ENCODE measurements around the gene PPCS.
"Not testable (repeated sequence)": the region's sequence is repeated elsewhere in the genome, so short reads cannot be mapped to it uniquely, and the experiment has no call there.

PPCS gene

GRCh38 chr1:42490237-42490636 is 33.9 kb downstream of the PPCS start:
- Histone ChIP-seq H3K27me3 (no peaks in the 10 kb centered on the region), H4K20me1 (no peaks in the 10 kb centered on the region), H3K9ac (no peak overlapping the region), H3K4me2 (no peak overlapping the region), H3K4me3 (no peak overlapping the region), H3K4me1 (no peaks in the 10 kb centered on the region), H3K27ac (no peak overlapping the region), H3K36me3 (peaks cover 0 to 6% (median 0%) of the 10 kb centered on the region in 11 experiments; a peak in 5 of 22 replicates), H3K9me3 (replicated peaks in 1 of 11) (peaks cover 9 to 10% (median 10%) of the 10 kb centered on the region in 11 experiments)
- TF ChIP-seq Cebpa-rat (IDR thresholded peaks at IDR 0.05) = no peak

GRCh38 chr1:42502031-42502430 is 45.7 kb downstream of the PPCS start:
- not testable (repeated sequence) for H3K27ac ChIP-seq, H3K4me1 ChIP-seq, H4K20me1 ChIP-seq, H3K4me2 ChIP-seq, H3K27me3 ChIP-seq, H3K9ac ChIP-seq, H3K4me3 ChIP-seq
- Histone ChIP-seq H3K9me3 (replicated peaks in 1 of 11) (peaks cover 40 to 53% (median 47%) of the 10 kb centered on the region in 11 experiments), H3K36me3 (peaks cover 23 to 48% (median 33%) of the 10 kb centered on the region in 11 experiments)

GRCh38 chr1:42504535-42505128 is 48.3 kb downstream of the PPCS start:
- H3K9ac ChIP-seq = no peak overlapping the region
- H3K9me3 ChIP-seq (replicated peaks in 1 of 11) = peaks cover 49 to 62% (median 53%) of the 10 kb centered on the region in 11 experiments
- H3K4me3 ChIP-seq = no peak overlapping the region
- peaks cover 19 to 51% (median 31%) of the 10 kb centered on the region in 11 experiments for H3K36me3 ChIP-seq
- no peak for TF ChIP-seq Cebpa-rat (IDR thresholded peaks at IDR 0.05)
- no peaks in the 10 kb centered on the region for H4K20me1 ChIP-seq
- H3K27me3 ChIP-seq = no peaks in the 10 kb centered on the region
- H3K4me2 ChIP-seq = no peak overlapping the region
- no peak overlapping the region for H3K27ac ChIP-seq
- H3K4me1 ChIP-seq = no peaks in the 10 kb centered on the region

- Histone ChIP-seq H3K27ac (no peak overlapping the region), H3K9me3 (replicated peaks in 1 of 11) (peaks cover 68 to 82% (median 73%) of the 10 kb centered on the region in 11 experiments), H3K4me1 (no peaks in the 10 kb centered on the region), H3K4me2 (no peak overlapping the region), H3K4me3 (no peak overlapping the region), H3K36me3 (peaks cover 19 to 57% (median 37%) of the 10 kb centered on the region in 11 experiments), H3K9ac (no peak overlapping the region), H4K20me1 (no peaks in the 10 kb centered on the region), H3K27me3 (no peaks in the 10 kb centered on the region)
- no peak for TF ChIP-seq Cebpa-rat (IDR thresholded peaks at IDR 0.05)
Observed at GRCh38 chr1:42506576-42506975, 50.2 kb downstream of the PPCS start.
